Lower leg skin (tissue), 3 donors: ENCODE data around the gene REEP3.

ENCODE experiments used
- POLR2A ChIP-seq, 2 donors: fragments of 450-650 bp; IDR thresholded peaks; one replicate each; pipeline ENCODE4 v1.6.1; 2016 to 2017; ENCODE audit warnings: antibody characterized with exemption in 2 of 2, mild to moderate bottlenecking in 1 of 2, moderate library complexity in 1 of 2
- TF ChIP-seq, protein P1 (sequence below), 3 donors: fragments of 450-650 bp; IDR thresholded peaks; one replicate each; pipeline ENCODE4 v1.5.1; 2016; ENCODE audit warnings: antibody characterized with exemption in 3 of 3, mild to moderate bottlenecking in 3 of 3, moderate library complexity in 2 of 3

DNA sequence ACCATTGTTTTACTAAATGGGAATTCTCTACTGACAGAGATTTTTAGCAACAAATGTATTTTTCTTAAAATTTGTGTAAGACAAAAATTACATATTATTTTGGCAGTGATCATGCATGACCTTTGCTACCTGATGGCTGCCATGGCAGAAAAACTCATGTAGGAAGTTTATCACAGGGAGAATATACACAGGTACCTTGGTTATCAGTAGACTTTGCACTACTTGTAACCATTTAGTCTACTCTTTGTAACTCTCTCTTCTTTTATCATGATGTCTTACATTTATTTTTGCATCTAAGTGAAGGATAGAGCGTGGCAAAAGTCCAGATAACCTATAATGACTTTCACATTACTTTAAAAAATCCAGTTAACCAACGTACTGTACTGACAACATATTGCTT is 34.1 kb downstream of the REEP3 start:
- TF ChIP-seq, protein P1, sequence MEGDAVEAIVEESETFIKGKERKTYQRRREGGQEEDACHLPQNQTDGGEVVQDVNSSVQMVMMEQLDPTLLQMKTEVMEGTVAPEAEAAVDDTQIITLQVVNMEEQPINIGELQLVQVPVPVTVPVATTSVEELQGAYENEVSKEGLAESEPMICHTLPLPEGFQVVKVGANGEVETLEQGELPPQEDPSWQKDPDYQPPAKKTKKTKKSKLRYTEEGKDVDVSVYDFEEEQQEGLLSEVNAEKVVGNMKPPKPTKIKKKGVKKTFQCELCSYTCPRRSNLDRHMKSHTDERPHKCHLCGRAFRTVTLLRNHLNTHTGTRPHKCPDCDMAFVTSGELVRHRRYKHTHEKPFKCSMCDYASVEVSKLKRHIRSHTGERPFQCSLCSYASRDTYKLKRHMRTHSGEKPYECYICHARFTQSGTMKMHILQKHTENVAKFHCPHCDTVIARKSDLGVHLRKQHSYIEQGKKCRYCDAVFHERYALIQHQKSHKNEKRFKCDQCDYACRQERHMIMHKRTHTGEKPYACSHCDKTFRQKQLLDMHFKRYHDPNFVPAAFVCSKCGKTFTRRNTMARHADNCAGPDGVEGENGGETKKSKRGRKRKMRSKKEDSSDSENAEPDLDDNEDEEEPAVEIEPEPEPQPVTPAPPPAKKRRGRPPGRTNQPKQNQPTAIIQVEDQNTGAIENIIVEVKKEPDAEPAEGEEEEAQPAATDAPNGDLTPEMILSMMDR (IDR thresholded peaks at IDR 0.05), result no peak
- TF ChIP-seq POLR2A (IDR thresholded peaks at IDR 0.05), result no peak
